CD14-positive monocyte (primary cell): Measurements from ENCODE around the gene LINC01488. TPM values are rescaled to one million over a fixed set of nuclear protein-coding genes. Genes with fewer than 3 reads are reported as not detected.

Experiments used
- DNase-seq, 3 donors: peaks; one replicate each; pipeline ENCODE4 v3.0.0-alpha.2; 2011 to 2022
- H2AFZ ChIP-seq: 2 replicates; pipeline ENCODE4 v1.6.0; 2012; ENCODE audit warnings: mild to moderate bottlenecking, low read depth, low read length, inconsistent platforms; ENCODE audit not compliant: insufficient read depth, poor library complexity, severe bottlenecking
- H3K27ac ChIP-seq, 2 donors: 1 replicate in 1 of 2; 2 replicates in 1 of 2; pipeline ENCODE4 v1.5.1; 2012 to 2013; ENCODE audit warnings: low read length in 2 of 2, control low read depth in 1 of 2, inconsistent platforms in 1 of 2, low read depth in 1 of 2, mild to moderate bottlenecking in 1 of 2
- H3K27me3 ChIP-seq, 2 donors: one replicate each; pipeline versions ENCODE4 v1.6.0 to v1.6.1; 2011 to 2013; ENCODE audit warnings: low read length in 2 of 2; ENCODE audit not compliant: control insufficient read depth in 2 of 2, insufficient read depth in 2 of 2
- H3K36me3 ChIP-seq, 2 donors: replicated peaks in 1 of 2; 1 replicate in 1 of 2; 2 replicates in 1 of 2; pipeline versions ENCODE4 v1.5.1 to v1.6.1; 2012 to 2013; ENCODE audit warnings: low read length in 2 of 2, control low read depth in 1 of 2, inconsistent platforms in 1 of 2, mild to moderate bottlenecking in 1 of 2; ENCODE audit not compliant: insufficient read depth in 2 of 2, control insufficient read depth in 1 of 2
- H3K4me1 ChIP-seq, 2 donors: 1 replicate in 1 of 2; 2 replicates in 1 of 2; pipeline versions ENCODE4 v1.5.1 to v1.6.1; 2012 to 2013; ENCODE audit warnings: low read length in 2 of 2, control low read depth in 1 of 2, inconsistent platforms in 1 of 2, mild to moderate bottlenecking in 1 of 2, moderate library complexity in 1 of 2; ENCODE audit not compliant: insufficient read depth in 2 of 2, control insufficient read depth in 1 of 2
- H3K4me2 ChIP-seq: replicated peaks from 2 replicates; pipeline ENCODE3; 2012; ENCODE audit warnings: low read length, moderate library complexity, mild to moderate bottlenecking; ENCODE audit not compliant: poor library complexity, severe bottlenecking; ENCODE audit errors: extremely low read depth
- H3K4me3 ChIP-seq, 3 experiments: fragments of 200-600 bp in 1 of 3; sonication (generic) in 1 of 3; replicated peaks in 1 of 3; 1 replicate in 2 of 3; 2 replicates in 1 of 3; pipeline ENCODE4 v1.5.1; 2011 to 2013; ENCODE audit warnings: low read length in 3 of 3, mild to moderate bottlenecking in 3 of 3, control low read depth in 2 of 3, low read depth in 2 of 3, inconsistent platforms in 1 of 3, moderate library complexity in 1 of 3
- H3K79me2 ChIP-seq: 2 replicates; pipeline ENCODE4 v1.6.0; 2012; ENCODE audit warnings: mild to moderate bottlenecking, control low read depth, inconsistent platforms, low read length, moderate library complexity; ENCODE audit not compliant: insufficient read depth
- H3K9ac ChIP-seq: 2 replicates; pipeline ENCODE4 v1.6.0; 2017; ENCODE audit warnings: low read length, mild to moderate bottlenecking; ENCODE audit not compliant: insufficient read depth, poor library complexity, severe bottlenecking
- H3K9me3 ChIP-seq, 2 donors: replicated peaks in 1 of 2; 1 replicate in 1 of 2; 2 replicates in 1 of 2; pipeline versions ENCODE4 v1.5.1 to v1.6.1; 2012 to 2013; ENCODE audit warnings: low read length in 2 of 2, control low read depth in 1 of 2; ENCODE audit not compliant: control insufficient read depth in 1 of 2, insufficient read depth in 1 of 2
- H4K20me1 ChIP-seq: 2 replicates; pipeline ENCODE4 v1.6.0; 2012; ENCODE audit warnings: mild to moderate bottlenecking, low read length, control low read depth, moderate library complexity; ENCODE audit not compliant: insufficient read depth
- H3K27ac Mint-ChIP-seq, 7 donors: one replicate each; pipeline ENCODE4 v1.8.0; 2020; ENCODE audit warnings: mild to moderate bottlenecking in 7 of 7, mixed read lengths in 7 of 7, moderate library complexity in 6 of 7, inconsistent platforms in 2 of 7
- H3K27me3 Mint-ChIP-seq, 3 donors: one replicate each; pipeline ENCODE4 v1.8.0; 2021 to 2022; ENCODE audit warnings: low read depth in 3 of 3, mild to moderate bottlenecking in 3 of 3, mixed read lengths in 3 of 3, moderate library complexity in 3 of 3, inconsistent platforms in 1 of 3
- H3K36me3 Mint-ChIP-seq, 2 donors: one replicate each; pipeline ENCODE4 v1.8.0; 2020; ENCODE audit warnings: mixed read lengths in 2 of 2, inconsistent platforms in 1 of 2, mild to moderate bottlenecking in 1 of 2
- H3K4me1 Mint-ChIP-seq: one replicate; pipeline ENCODE4 v1.8.0; 2020; ENCODE audit warnings: mild to moderate bottlenecking, mixed read lengths
- H3K4me3 Mint-ChIP-seq, 2 donors: one replicate each; pipeline ENCODE4 v1.8.0; 2020; ENCODE audit warnings: mild to moderate bottlenecking in 2 of 2, mixed read lengths in 2 of 2, moderate library complexity in 1 of 2
- H3K9me3 Mint-ChIP-seq, 7 donors: one replicate each; pipeline ENCODE4 v1.8.0; 2020 to 2022; ENCODE audit warnings: mixed read lengths in 7 of 7, mild to moderate bottlenecking in 6 of 7, moderate library complexity in 6 of 7, inconsistent platforms in 2 of 7
- CTCF ChIP-seq: fragments of 200-600 bp; IDR thresholded peaks from one replicate; pipeline ENCODE4 v1.8.0; 2022; ENCODE audit warnings: antibody characterized with exemption, mild to moderate bottlenecking
- WGBS: methylation state at CpG from one replicate; pipeline ENCODE4 v1.1.5; 2013; ENCODE audit warnings: missing lambda C conversion rate; ENCODE audit not compliant: insufficient coverage; 5-methylcytosine and 5-hydroxymethylcytosine counted together
- intact Hi-C, 2 donors: fragments of 100-400 bp; cut with micrococcal nuclease; formaldehyde crosslinking; loops; one replicate each; pipeline versions ENCODE4 v1.15.0 to v1.15.1; 2023
- polyA plus RNA-seq, 3 donors: library from polyadenylated mRNA; depleted of rRNA in 1 of 3; unstranded in 2 of 3; stranded (reverse) in 1 of 3; fragments of 300-500 nt in 2 of 3; fragments of >200 nt in 1 of 3; fragmentation: Illumina TruSeq in 2 of 3; gene quantifications; 1 replicate in 2 of 3; 2 replicates in 1 of 3; pipeline ENCODE4 v1.2.3, GENCODE V29; 2012 to 2021

Gene LINC01488
- polyA plus RNA-seq, 3 donors: not detected

- peaks cover 6% of the 10 kb centered on the region for H4K20me1 ChIP-seq
- H3K79me2 ChIP-seq: no peaks in the 10 kb centered on the region
- Mint-ChIP-seq H3K4me1 (peaks cover 41% of the 10 kb centered on the region), H3K27me3 (peaks cover 28 to 57% (median 41%) of the 10 kb centered on the region in 3 donors), H3K9me3 (peaks cover 0 to 2% (median 0%) of the 10 kb centered on the region in 7 donors), H3K4me3 (peak overlapping the region in 1 of 2 donors; percentile 18), H3K27ac (no peak overlapping the region), H3K36me3 (no peaks in the 10 kb centered on the region)
- H3K27me3 ChIP-seq: peaks cover 0 to 22% of the 10 kb centered on the region in 2 donors
- H3K4me2 ChIP-seq: no peak overlapping the region
- DNase-seq: no peak
- no peaks in the 10 kb centered on the region for H3K36me3 ChIP-seq
- H3K9ac ChIP-seq: no peak overlapping the region
- H3K27ac ChIP-seq: no peak overlapping the region
- no peak for TF ChIP-seq CTCF
- H3K4me1 ChIP-seq: peaks cover 38 to 47% of the 10 kb centered on the region in 2 donors
- no peak overlapping the region for H3K4me3 ChIP-seq
- no peaks in the 10 kb centered on the region for H3K9me3 ChIP-seq
- no peak overlapping the region for H2AFZ ChIP-seq
- intact Hi-C loops: loop anchor here in 1 of 2 donors (5.0 kb wide), 1 partner anchor 148 kb away; the partner anchor contains the start of gene MYEOV
- 98% methylated on average over 9 of the region's 13 CpGs for WGBS
Measured at GRCh38 chr11:69439651-69440464, 41.6 kb upstream of the LINC01488 start.

- DNase-seq: no peak
Measured at GRCh38 chr11:69440876-69441275, 40.6 kb upstream of the LINC01488 start.

More at GRCh38 chr11:69440876-69441275, 40.6 kb upstream of the LINC01488 start:
- 89% methylated on average over 5 of the region's 6 CpGs for WGBS
- TF ChIP-seq CTCF: no peak
- no peaks in the 10 kb centered on the region for H3K79me2 ChIP-seq
- H2AFZ ChIP-seq: no peak overlapping the region
- H3K27me3 ChIP-seq: peaks cover 0 to 18% of the 10 kb centered on the region in 2 donors
- H3K27ac Mint-ChIP-seq: no peak overlapping the region
- peaks cover 42 to 47% of the 10 kb centered on the region in 2 donors for H3K4me1 ChIP-seq
- no peaks in the 10 kb centered on the region for H3K36me3 Mint-ChIP-seq
- H4K20me1 ChIP-seq: peaks cover 6% of the 10 kb centered on the region
- H3K9ac ChIP-seq: no peak overlapping the region
- no peak overlapping the region for H3K4me3 ChIP-seq
- peaks cover 41% of the 10 kb centered on the region for H3K4me1 Mint-ChIP-seq
- H3K4me2 ChIP-seq: no peak overlapping the region
- no peaks in the 10 kb centered on the region for H3K36me3 ChIP-seq
- intact Hi-C loops: no loop called here
- H3K9me3 Mint-ChIP-seq: peaks cover 0 to 2% (median 0%) of the 10 kb centered on the region in 7 donors
- H3K4me3 Mint-ChIP-seq: peak overlapping the region in 1 of 2 donors; percentile 60
- H3K9me3 ChIP-seq: no peaks in the 10 kb centered on the region
- H3K27ac ChIP-seq: no peak overlapping the region
- peaks cover 29 to 59% (median 41%) of the 10 kb centered on the region in 3 donors for H3K27me3 Mint-ChIP-seq
